HG03439 (cell line): ENCODE data around the gene KCNB1.

Source experiments
- ATAC-seq: cut with Tn5 transposase; IDR thresholded peaks from one replicate; pipeline ENCODE4 v1.9.1; 2021; ENCODE audit warnings: mild to moderate bottlenecking, moderate library complexity; ENCODE audit not compliant: unreplicated experiment

The KCNB1 gene

GRCh38 chr20:49445176-49445575 lies 37.3 kb downstream of the KCNB1 start:
- ATAC-seq = no peak

DNA sequence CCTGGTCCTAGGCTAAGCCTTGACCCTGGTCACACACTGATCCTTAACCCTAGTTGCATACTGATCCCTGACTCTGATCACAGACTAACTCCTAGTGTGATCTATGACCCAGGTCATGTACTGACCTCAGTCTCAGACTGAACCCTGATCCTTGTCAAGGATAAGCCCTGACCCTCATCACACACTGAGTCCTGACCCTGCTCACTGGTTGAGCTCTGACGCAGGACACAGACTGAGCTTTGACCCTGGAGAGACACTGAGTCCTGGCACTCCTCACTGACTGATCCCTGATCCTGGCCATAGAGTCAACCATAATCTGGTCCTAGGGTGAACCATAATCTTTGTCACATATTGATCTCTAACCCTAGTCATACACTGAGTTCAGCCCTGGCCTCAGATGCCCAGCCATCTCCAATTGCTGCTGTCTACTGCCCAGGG lies 37.9 kb downstream of the KCNB1 start:
- no peak for ATAC-seq

DNA sequence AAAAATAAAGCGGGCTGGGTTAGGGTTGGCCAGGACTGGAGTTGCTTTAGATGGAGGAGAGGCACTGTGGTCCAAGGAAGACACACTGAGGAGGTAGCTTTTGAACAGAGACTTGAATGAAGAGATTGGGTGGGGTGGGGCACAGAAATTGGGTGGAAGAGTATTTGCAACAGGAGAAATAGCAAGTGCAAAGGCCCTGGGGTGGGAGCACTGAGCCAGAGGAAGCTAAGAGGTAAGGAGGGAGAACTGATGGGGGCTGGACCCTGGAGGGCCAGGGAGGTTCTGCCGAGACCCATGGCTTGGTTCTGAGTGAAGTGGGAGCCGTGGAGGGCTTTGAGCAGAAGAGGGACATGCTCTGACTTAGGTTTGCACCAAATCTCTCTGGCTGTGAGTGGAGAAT lies 45.4 kb downstream of the KCNB1 start:
- ATAC-seq = no peak

GRCh38 chr20:49435639-49436038 lies 46.8 kb downstream of the KCNB1 start:
- no peak for ATAC-seq

GRCh38 chr20:49433333-49433732 lies 49.1 kb downstream of the KCNB1 start:
- ATAC-seq = no peak

DNA sequence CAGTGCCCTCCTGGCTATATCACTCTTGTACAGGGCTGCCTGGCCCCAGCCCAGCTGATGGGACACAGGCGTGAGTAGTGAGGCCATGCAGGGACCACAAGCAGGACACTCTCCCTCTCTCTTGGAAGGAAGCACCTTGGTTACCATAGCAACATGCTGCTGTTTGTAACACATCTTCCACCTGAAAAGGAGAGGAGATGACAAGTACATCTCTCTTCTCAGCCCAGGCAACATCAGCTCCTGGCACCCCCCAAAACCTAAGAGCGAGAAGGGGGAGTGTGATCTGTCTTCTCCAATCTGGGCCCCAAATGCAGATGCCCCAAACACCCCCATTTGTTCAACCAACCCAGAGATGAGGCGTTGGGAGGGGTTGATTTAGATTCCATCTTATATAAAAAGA lies 49.9 kb downstream of the KCNB1 start:
- ATAC-seq = no peak

GRCh38 chr20:49431329-49431728 lies 51.1 kb downstream of the KCNB1 start:
- no peak for ATAC-seq

- ATAC-seq = no peak
Observed at GRCh38 chr20:49430320-49430719, 52.1 kb downstream of the KCNB1 start.

GRCh38 chr20:49427751-49428518 lies 54.5 kb downstream of the KCNB1 start:
- no peak for ATAC-seq

DNA sequence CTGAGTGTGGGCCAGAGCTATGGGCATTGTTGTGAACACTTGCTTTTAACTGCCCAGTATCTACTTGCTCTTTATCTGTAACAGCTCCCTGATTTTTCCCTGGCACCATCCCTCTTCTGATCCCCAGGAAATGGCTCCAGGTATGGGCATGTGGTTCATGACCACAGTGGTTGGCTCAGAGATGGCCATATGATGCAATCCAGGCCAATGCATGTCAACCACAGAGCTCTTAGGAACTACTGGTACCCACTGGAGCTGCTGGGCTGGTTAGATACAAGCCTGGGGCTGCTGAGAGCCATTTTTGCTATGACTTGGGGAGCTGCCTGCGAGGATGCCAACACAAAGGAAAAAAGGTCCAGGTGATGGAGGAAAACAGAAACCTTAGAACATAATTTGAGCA lies 55.6 kb downstream of the KCNB1 start:
- ATAC-seq = no peak

GRCh38 chr20:49426395-49426794 lies 56.1 kb downstream of the KCNB1 start:
- ATAC-seq = no peak

GRCh38 chr20:49424536-49424935 lies 57.9 kb downstream of the KCNB1 start:
- no peak for ATAC-seq

DNA sequence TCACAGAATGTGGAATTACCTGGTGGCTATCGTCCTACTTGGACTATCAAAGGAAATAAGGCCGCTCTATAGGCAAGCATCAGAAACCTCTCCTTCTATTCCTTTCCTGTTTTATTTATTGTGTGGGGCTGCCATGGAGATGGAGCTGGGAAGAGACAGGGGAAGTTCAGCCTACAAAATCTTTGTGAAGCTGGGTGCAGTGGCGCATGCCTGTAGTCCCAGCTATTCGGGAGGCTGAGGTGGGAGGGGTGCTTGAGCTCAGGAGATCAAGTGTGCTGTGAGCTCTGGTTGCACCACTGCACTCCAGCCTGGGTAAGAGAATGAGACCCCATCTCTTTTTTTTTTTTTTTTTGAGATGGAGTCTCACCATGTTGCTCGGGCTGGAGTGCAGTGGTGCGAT lies 60.3 kb downstream of the KCNB1 start:
- no peak for ATAC-seq

- no peak for ATAC-seq
Observed at GRCh38 chr20:49420811-49421295, 61.6 kb downstream of the KCNB1 start.

GRCh38 chr20:49420292-49420691 lies 62.2 kb downstream of the KCNB1 start:
- ATAC-seq = no peak

GRCh38 chr20:49419785-49420184 lies 62.7 kb downstream of the KCNB1 start:
- no peak for ATAC-seq

DNA sequence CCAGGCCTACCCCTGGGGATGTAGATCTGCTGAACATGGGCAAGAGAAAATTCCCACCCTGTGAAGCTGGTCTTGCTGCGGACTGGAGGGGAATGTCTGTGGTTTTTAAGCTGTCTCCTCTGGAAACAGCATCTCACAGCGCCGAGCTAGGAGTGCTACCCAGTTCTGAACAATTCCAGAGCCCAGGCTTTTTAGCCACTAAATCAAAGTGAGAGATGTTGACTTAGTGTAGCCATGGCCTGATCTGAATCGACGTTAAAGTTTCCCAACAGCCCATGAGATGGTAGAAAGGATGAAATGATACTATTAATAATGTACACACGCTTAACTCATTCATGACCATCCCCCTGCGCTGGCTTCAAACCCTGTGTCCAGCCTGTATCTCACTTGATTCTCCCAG lies 63.7 kb downstream of the KCNB1 start:
- ATAC-seq = no peak

DNA sequence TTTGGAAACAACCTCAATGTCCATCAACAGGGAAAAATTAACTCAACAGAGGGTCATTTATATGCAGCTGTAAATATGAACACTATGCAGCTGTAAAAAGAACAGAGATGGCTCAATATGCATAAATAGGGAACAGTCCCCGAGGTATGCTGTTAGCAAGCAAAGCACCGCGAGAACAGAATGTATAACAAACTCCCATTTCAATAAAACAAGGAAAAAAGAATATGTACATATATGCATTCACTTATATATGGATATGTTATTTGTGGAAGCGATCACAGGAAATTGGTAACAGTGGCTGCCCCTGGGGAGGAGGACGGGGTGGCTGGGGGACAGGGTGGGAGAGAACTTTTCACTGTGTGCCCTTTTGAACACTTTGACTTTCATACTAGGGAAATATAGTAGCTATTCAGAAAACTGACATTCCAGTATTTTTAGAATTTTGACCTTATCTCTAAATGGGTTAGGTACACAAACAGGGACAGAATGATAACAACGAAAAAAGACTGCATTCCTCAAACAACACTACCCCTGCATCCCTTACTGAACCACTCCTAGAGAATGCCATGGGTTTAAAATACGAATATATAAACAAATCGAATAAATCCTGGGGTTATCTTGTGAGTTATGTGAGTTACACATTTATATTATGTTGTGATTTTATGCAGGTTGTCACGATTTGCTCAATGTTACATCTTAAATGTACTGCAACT lies 64.5 kb downstream of the KCNB1 start:
- ATAC-seq = no peak

DNA sequence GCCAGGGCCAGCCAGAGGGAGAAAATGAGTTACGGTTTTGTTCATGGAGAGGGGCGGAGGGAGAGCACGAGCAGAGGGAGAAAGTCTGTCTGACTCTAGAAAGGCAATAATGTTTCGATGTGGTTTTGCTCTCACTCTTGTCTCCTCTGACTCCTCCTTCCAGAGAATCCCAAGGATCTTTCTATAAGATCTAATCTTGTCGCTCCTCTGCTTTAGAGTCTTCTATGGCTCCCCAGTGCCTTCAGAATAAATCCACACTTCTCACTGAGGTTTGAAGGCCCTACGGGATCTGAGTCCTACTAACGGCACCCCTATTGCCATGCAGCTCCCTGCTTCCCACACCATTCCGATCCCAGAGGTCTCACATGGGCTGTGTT lies 66.8 kb downstream of the KCNB1 start:
- ATAC-seq = no peak

DNA sequence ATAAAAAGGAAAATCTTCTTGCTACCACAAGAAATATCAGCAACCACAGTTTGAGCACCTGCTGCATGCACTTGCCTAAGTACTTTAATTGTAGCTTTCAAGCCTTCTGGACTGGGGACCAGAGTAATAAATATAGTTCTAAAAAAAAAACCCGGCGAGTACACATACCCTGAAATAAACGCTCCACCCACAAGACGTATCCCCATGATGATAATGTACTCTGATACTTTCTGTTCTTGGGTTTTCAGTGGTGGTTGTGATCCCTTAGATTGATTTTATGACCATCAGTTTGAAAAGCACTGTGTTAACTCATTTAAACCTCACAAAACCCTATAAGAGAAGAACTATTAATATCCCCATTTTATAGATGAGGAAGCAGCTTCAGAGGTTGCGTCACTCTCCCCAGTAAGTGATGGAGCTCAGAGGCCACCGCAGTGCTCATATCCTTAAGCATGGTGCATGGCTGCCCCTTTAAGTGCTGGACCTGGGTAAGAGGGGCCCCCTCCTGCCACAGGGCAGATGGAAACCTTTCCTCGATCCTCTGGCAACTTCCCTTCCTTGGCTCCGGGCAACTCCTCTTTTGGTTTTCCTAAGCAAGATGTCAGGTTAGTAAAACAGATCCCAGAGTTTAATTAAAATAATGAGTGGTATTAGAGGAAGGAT lies 67.3 kb downstream of the KCNB1 start:
- no peak for ATAC-seq

- ATAC-seq = no peak
Observed at GRCh38 chr20:49413677-49414076, 68.8 kb downstream of the KCNB1 start.

DNA sequence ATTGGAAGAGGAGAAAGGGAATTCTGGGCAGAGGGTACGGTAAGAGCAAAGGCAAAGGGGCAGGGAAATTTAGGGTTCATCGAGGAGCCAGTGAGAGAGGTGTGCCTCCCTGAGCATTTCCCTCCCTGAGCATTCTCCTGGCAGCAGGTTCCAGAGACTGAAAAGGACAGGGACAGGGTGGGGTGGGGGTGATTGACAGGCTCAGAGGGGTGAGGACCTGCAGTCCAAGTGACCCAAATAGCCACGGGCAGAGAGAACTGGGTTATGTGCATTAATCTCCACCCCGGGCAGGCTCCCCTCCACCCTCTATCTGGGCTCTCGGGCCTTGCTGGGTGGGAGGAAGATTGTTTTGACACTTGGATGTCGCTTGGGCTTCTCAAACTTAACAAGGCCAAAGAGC lies 69.5 kb downstream of the KCNB1 start:
- ATAC-seq = no peak
